Spleen (tissue), 7 donors: ENCODE measurements around the gene TYW5.

Experiments
- POLR2A ChIP-seq, 3 donors: fragments of 450-650 bp; IDR thresholded peaks; one replicate each; pipeline ENCODE4 v1.5.1; 2017; ENCODE audit warnings: antibody characterized with exemption in 3 of 3, mild to moderate bottlenecking in 1 of 3
- POLR2AphosphoS5 ChIP-seq, 3 donors: sonication (generic); formaldehyde crosslinking; IDR thresholded peaks; one replicate each; pipeline ENCODE4 v1.5.1; 2017; ENCODE audit warnings: antibody characterized with exemption in 3 of 3
- TF ChIP-seq, protein P1 (sequence below), 11 experiments: fragments of 200-600 bp in 7 of 11; fragments of 450-650 bp in 4 of 11; sonication (generic) in 4 of 11; IDR thresholded peaks in 8 of 11; conservative IDR thresholded peaks in 3 of 11; 1 replicate in 7 of 11; 2 replicates in 4 of 11; pipeline versions ENCODE4 v1.4.0 to v1.8.0; 2016 to 2021; ENCODE audit warnings: antibody characterized with exemption in 11 of 11, inconsistent platforms in 4 of 11, mild to moderate bottlenecking in 1 of 11
- donor health status: DM: no; HTN: no; CAD: no; lungs with moderate emphysema.
- donor health status: DM: no; HTN: no; CAD: no.
- donor health status: DM: no; HTN: no; CAD: no.

DNA sequence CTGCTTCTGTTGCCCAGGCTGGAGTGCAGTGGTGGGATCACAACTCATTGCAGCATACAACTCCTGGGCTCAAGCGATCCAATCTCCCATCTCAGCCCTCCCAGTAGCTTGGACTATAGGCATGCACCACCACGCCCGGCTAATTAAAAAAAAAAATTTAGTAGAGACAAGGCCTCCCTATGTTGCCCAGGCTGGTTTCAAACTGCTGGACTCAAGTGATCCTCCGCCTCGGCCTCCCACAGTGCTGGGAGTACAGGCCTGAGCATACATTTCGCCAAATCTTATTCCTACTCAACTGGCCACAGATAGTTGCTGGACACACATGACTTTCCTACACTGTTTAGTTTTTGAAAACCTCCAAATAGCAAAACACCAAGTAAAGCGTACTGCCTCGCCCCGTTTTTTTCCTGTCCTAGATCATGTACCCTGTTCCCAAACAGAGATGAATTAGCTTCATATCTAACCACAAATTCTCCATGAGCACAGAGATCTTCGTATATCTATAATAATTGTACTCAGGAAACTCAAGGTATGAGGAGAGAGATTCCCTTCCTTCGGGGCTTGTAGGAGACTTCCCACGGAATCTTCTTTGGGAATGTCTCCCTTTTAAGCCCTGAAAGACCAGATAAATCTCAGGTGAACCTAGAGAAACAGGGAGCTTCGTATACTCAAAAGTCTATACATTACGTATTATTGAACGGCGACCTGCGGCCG is 44.8 kb downstream of the TYW5 start:
- no peak for TF ChIP-seq POLR2A (IDR thresholded peaks at IDR 0.05)
- TF ChIP-seq, protein P1, sequence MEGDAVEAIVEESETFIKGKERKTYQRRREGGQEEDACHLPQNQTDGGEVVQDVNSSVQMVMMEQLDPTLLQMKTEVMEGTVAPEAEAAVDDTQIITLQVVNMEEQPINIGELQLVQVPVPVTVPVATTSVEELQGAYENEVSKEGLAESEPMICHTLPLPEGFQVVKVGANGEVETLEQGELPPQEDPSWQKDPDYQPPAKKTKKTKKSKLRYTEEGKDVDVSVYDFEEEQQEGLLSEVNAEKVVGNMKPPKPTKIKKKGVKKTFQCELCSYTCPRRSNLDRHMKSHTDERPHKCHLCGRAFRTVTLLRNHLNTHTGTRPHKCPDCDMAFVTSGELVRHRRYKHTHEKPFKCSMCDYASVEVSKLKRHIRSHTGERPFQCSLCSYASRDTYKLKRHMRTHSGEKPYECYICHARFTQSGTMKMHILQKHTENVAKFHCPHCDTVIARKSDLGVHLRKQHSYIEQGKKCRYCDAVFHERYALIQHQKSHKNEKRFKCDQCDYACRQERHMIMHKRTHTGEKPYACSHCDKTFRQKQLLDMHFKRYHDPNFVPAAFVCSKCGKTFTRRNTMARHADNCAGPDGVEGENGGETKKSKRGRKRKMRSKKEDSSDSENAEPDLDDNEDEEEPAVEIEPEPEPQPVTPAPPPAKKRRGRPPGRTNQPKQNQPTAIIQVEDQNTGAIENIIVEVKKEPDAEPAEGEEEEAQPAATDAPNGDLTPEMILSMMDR (IDR thresholded peaks at IDR 0.05 in 8 of 11, conservative IDR thresholded peaks at IDR 0.05 in 3 of 11) = no peak
- TF ChIP-seq POLR2AphosphoS5 (IDR thresholded peaks at IDR 0.05) = no peak
